H1 (cell line): ENCODE data around the gene SNX13.

Experiments
- CEBPB ChIP-seq: IDR thresholded peaks from 2 replicates; pipeline ENCODE4 v1.6.1; 2012; ENCODE audit warnings: low read depth, low read length
- EZH2 ChIP-seq: fragments of 200-600 bp; sonication (generic); IDR thresholded peaks from 2 replicates; pipeline ENCODE4 v1.7.1; 2012; ENCODE audit warnings: low read depth, mild to moderate bottlenecking, moderate library complexity, low read length, inconsistent platforms; ENCODE audit not compliant: severe bottlenecking
- RNF2 ChIP-seq: fragments of 200-900, 300-1000 bp; sonication (generic); IDR thresholded peaks from 2 replicates; pipeline ENCODE4 v1.7.1; 2016; ENCODE audit warnings: borderline replicate concordance, low read depth, mild to moderate bottlenecking, antibody characterized with exemption, low read length; ENCODE audit not compliant: poor library complexity, severe bottlenecking; ENCODE audit errors: missing control alignments
- SP1 ChIP-seq: IDR thresholded peaks from 2 replicates; pipeline ENCODE4 v1.6.1; 2011; ENCODE audit warnings: low read depth, low read length
- TF ChIP-seq, protein P1 (sequence below), 3 experiments: IDR thresholded peaks; 1 replicate in 2 of 3; 2 replicates in 1 of 3; pipeline versions ENCODE4 v1.5.1 to v1.6.1; 2011; ENCODE audit warnings: low read length in 3 of 3, mild to moderate bottlenecking in 3 of 3, inconsistent platforms in 2 of 3, low read depth in 1 of 3, moderate library complexity in 1 of 3; ENCODE audit not compliant: insufficient read depth in 1 of 3; ENCODE audit errors: control extremely low read depth in 1 of 3

DNA sequence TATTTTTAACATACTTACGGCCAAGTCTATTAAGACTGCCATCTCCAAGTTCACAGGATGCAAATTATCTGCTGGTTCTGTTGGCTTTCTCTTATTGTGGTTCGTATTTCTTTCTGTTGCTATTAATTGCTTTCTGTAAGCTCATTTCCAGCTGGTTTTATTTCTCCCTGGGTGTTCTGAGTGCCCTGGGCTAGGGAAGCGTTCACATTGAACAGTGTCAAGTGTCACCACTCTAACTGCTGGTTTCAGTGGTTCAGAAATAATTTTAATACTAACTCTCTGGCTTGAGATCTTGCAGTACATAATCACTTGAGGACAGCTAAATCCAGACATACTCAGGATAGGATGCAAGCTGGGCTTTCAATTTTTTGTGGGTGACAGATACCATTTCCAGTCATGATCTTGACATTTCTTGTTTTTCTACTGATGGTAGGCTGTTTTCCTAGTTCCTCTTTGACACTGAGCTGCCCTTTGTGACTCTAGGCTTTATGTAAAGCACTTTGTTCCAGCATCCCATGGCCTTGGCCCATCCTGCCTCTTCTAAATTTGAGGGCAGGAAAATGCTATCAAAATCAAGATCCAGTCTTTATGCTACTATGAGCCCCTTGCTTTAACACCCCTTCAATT lies 117.6 kb downstream of the SNX13 start:
- TF ChIP-seq SP1 (no peak), CEBPB (no peak), RNF2 (no peak), EZH2 (no peak)
- TF ChIP-seq, protein P1, sequence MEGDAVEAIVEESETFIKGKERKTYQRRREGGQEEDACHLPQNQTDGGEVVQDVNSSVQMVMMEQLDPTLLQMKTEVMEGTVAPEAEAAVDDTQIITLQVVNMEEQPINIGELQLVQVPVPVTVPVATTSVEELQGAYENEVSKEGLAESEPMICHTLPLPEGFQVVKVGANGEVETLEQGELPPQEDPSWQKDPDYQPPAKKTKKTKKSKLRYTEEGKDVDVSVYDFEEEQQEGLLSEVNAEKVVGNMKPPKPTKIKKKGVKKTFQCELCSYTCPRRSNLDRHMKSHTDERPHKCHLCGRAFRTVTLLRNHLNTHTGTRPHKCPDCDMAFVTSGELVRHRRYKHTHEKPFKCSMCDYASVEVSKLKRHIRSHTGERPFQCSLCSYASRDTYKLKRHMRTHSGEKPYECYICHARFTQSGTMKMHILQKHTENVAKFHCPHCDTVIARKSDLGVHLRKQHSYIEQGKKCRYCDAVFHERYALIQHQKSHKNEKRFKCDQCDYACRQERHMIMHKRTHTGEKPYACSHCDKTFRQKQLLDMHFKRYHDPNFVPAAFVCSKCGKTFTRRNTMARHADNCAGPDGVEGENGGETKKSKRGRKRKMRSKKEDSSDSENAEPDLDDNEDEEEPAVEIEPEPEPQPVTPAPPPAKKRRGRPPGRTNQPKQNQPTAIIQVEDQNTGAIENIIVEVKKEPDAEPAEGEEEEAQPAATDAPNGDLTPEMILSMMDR (IDR thresholded peaks at IDR 0.05; ENCODE audit: control extremely low read depth in 1 of 3, insufficient read depth in 1 of 3, low read depth in 1 of 3, low read length in 3 of 3): no peak
